HCT116 (cell line): Measurements from ENCODE around the gene CNN3. TPM values are rescaled to one million over a fixed set of nuclear protein-coding genes. Genes with fewer than 3 reads are reported as not detected.

Experiments used
- ATAC-seq: fragments of 200-7000 bp; cut with Tn5 transposase; 2 replicates; pipeline ENCODE4 v1.9.1; 2020; ENCODE audit warnings: mild to moderate bottlenecking, moderate library complexity
- BruUV-seq: library from RNA; stranded (reverse); fragments of 400-500 nt; replicated peaks from 2 replicates; lab custom pipeline; 2021; lab: Mats Ljungman, UMichigan
- CTCF ChIA-PET: fragments of 300-600 bp; sonication (Branson Sonifier 250); formaldehyde crosslinking; loops from one replicate; lab custom pipeline; 2021; ENCODE audit warnings: antibody characterized with exemption; lab: Charles Lee
- POLR2A ChIA-PET: fragments of 300-600, 350-600 bp; sonication (Branson Sonifier 250); formaldehyde crosslinking; loops from one replicate; lab custom pipeline; 2021; ENCODE audit warnings: antibody characterized with exemption; lab: Charles Lee
- RAD21 ChIA-PET, 2 experiments: fragments of 300-600 bp; sonication (Branson Sonifier 250); formaldehyde crosslinking; loops; one replicate each; lab custom pipeline; 2023; ENCODE audit warnings: low total read pairs in 2 of 2; ENCODE audit not compliant: uncharacterized antibody in 2 of 2, unreplicated experiment in 2 of 2, low non-redundant PET in 1 of 2; lab: Charles Lee
- DNase-seq: peaks from one replicate; pipeline ENCODE4 v3.0.0-alpha.2; 2010; ENCODE audit warnings: low read depth, low spot score
- H2AFZ ChIP-seq: fragments of 200-600 bp; shearing (Covaris generic), sonication (generic); 2 replicates; pipeline ENCODE4 v1.6.1; 2017; ENCODE audit warnings: low read depth, mixed run types, mixed read lengths, antibody characterized with exemption, low read length; ENCODE audit not compliant: poor library complexity, severe bottlenecking
- H3K27ac ChIP-seq: 2 replicates; pipeline ENCODE4 v1.5.1; 2012; ENCODE audit warnings: low read depth, low read length
- H3K27me3 ChIP-seq: fragments of 200-600 bp; sonication (generic); 2 replicates; pipeline ENCODE4 v1.6.1; 2016; ENCODE audit warnings: mixed run types, low read length, mixed read lengths; ENCODE audit not compliant: insufficient read depth
- H3K36me3 ChIP-seq, 2 experiments: fragments of 200-500 bp in 1 of 2; fragments of 200-600 bp in 1 of 2; sonication (Bioruptor generic) in 1 of 2; sonication (generic) in 1 of 2; 2 replicates each; pipeline versions ENCODE4 v1.5.1 to v1.6.1; 2014 to 2016; ENCODE audit warnings: low read length in 2 of 2, inconsistent platforms in 1 of 2, mixed read lengths in 1 of 2, mixed run types in 1 of 2; ENCODE audit not compliant: insufficient read depth in 2 of 2, control insufficient read depth in 1 of 2
- H3K4me1 ChIP-seq, 2 experiments: fragments of 200-600 bp in 1 of 2; sonication (generic) in 1 of 2; 2 replicates each; pipeline versions ENCODE4 v1.5.1 to v1.6.1; 2012 to 2017; ENCODE audit warnings: low read length in 2 of 2, inconsistent platforms in 1 of 2, mild to moderate bottlenecking in 1 of 2, mixed read lengths in 1 of 2, mixed run types in 1 of 2, moderate library complexity in 1 of 2; ENCODE audit not compliant: insufficient read depth in 2 of 2, control insufficient read depth in 1 of 2
- H3K4me2 ChIP-seq: fragments of 200-600 bp; sonication (generic); 2 replicates; pipeline ENCODE4 v1.6.1; 2017; ENCODE audit warnings: mixed run types, low read length, mixed read lengths
- H3K4me3 ChIP-seq, 2 experiments: fragments of 200-600 bp in 1 of 2; sonication (generic) in 1 of 2; replicated peaks in 1 of 2; 2 replicates each; pipeline ENCODE4 v1.5.1; 2011 to 2016; ENCODE audit warnings: low read length in 2 of 2, control low read depth in 1 of 2, low read depth in 1 of 2, mild to moderate bottlenecking in 1 of 2, mixed read lengths in 1 of 2, mixed run types in 1 of 2
- H3K79me2 ChIP-seq: fragments of 200-600 bp; sonication (generic); 2 replicates; pipeline ENCODE4 v1.6.1; 2017; ENCODE audit warnings: mild to moderate bottlenecking, mixed run types, low read length, moderate library complexity, mixed read lengths; ENCODE audit not compliant: insufficient read depth
- H3K9ac ChIP-seq: fragments of 200-600 bp; sonication (generic); 2 replicates; pipeline ENCODE4 v1.6.1; 2016; ENCODE audit warnings: low read length, mixed read lengths
- H3K9me2 ChIP-seq: fragments of 200-600 bp; sonication (generic), shearing (Covaris generic); 2 replicates; pipeline ENCODE4 v1.6.1; 2017; ENCODE audit warnings: mixed run types, mild to moderate bottlenecking, moderate library complexity; ENCODE audit not compliant: insufficient read depth
- H3K9me3 ChIP-seq, 2 experiments: fragments of 200-500 bp in 1 of 2; fragments of 200-600 bp in 1 of 2; sonication (Bioruptor generic) in 1 of 2; sonication (generic) in 1 of 2; 2 replicates each; pipeline ENCODE4 v1.6.1; 2014 to 2017; ENCODE audit warnings: low read length in 2 of 2, mixed read lengths in 2 of 2, inconsistent platforms in 1 of 2, low read depth in 1 of 2, mild to moderate bottlenecking in 1 of 2, mixed run types in 1 of 2, moderate library complexity in 1 of 2; ENCODE audit not compliant: control insufficient read depth in 1 of 2, insufficient read depth in 1 of 2
- H4K20me1 ChIP-seq: fragments of 200-600 bp; sonication (generic), shearing (Covaris generic); 2 replicates; pipeline ENCODE4 v1.6.1; 2017; ENCODE audit warnings: mixed run types, mild to moderate bottlenecking, moderate library complexity; ENCODE audit not compliant: insufficient read depth
- CBX3 ChIP-seq: IDR thresholded peaks from 2 replicates; pipeline ENCODE4 v1.6.1; 2012; ENCODE audit warnings: low read depth
- EGR1 ChIP-seq: IDR thresholded peaks from 2 replicates; pipeline ENCODE4 v1.6.1; 2012; ENCODE audit warnings: low read depth
- FOSL1 ChIP-seq: IDR thresholded peaks from 2 replicates; pipeline ENCODE4 v1.6.1; 2012; ENCODE audit warnings: low read depth
- POLR2A ChIP-seq: IDR thresholded peaks from 2 replicates; pipeline ENCODE4 v1.7.0; 2011; ENCODE audit warnings: borderline replicate concordance; ENCODE audit not compliant: insufficient read depth, insufficient read length; ENCODE audit errors: extremely low read depth
- POLR2AphosphoS5 ChIP-seq: IDR thresholded peaks from 2 replicates; pipeline ENCODE4 v1.6.1; 2011; ENCODE audit warnings: mild to moderate bottlenecking, low read depth, low read length, moderate library complexity
- SP1 ChIP-seq: IDR thresholded peaks from 2 replicates; pipeline ENCODE4 v1.6.1; 2012; ENCODE audit warnings: low read depth
- SRF ChIP-seq: IDR thresholded peaks from 2 replicates; pipeline ENCODE4 v1.6.1; 2012; ENCODE audit warnings: low read depth
- TCF7L2 ChIP-seq: IDR thresholded peaks from 2 replicates; pipeline ENCODE4 v1.7.0; 2011; ENCODE audit warnings: borderline replicate concordance, inconsistent platforms; ENCODE audit not compliant: insufficient read depth, insufficient read length; ENCODE audit errors: extremely low read depth
- ZFX ChIP-seq: fragments of 450-650 bp; IDR thresholded peaks from 2 replicates; pipeline ENCODE4 v1.6.1; 2017
- ZNF274 ChIP-seq: fragments of 200-500 bp; sonication (Bioruptor generic); IDR thresholded peaks from 2 replicates; pipeline ENCODE4 v1.6.1; 2014; ENCODE audit warnings: mild to moderate bottlenecking, low read depth, low read length, inconsistent platforms
- intact Hi-C: fragments of 100-400 bp; cut with micrococcal nuclease; formaldehyde crosslinking; loops from 2 replicates; pipeline ENCODE4 v1.10.0; 2022
- total RNA-seq: library from RNA; stranded (reverse); gene quantifications from one replicate; pipeline ENCODE4 v1.2.1, GENCODE V29; 2021; ENCODE audit not compliant: unreplicated experiment
- TF ChIP-seq, protein P1 (sequence below): IDR thresholded peaks from 2 replicates; pipeline ENCODE4 v1.6.1; 2012; ENCODE audit warnings: low read depth
- TF ChIP-seq, protein P2 (sequence below): IDR thresholded peaks from 2 replicates; pipeline ENCODE4 v1.6.1; 2012
- TF ChIP-seq, protein P3 (sequence below): IDR thresholded peaks from 2 replicates; pipeline ENCODE4 v1.6.1; 2012

The CNN3 gene
- total RNA-seq, 1 experiment from 2014 or later = 109 TPM

DNA sequence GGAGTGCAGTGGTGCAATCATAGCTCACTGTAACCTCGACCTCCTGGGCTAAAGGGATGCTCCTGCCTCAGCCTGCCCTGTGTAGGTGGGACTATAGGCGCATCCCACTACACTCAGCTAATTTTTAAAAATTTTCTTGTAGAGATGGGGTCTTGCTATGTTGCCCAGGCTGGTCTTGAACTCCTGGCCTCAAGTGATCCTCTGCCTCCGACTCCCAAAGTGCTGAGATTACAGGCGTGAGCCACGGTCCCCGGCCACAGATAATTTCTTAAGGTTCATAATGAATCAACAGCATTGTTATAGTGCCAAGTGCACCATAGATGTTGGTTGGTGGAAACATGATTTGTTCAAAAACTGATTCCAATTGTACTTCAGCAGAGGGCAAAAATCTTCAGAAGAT is 42.2 kb upstream of the CNN3 start (continued):
- TF ChIP-seq, protein P1, sequence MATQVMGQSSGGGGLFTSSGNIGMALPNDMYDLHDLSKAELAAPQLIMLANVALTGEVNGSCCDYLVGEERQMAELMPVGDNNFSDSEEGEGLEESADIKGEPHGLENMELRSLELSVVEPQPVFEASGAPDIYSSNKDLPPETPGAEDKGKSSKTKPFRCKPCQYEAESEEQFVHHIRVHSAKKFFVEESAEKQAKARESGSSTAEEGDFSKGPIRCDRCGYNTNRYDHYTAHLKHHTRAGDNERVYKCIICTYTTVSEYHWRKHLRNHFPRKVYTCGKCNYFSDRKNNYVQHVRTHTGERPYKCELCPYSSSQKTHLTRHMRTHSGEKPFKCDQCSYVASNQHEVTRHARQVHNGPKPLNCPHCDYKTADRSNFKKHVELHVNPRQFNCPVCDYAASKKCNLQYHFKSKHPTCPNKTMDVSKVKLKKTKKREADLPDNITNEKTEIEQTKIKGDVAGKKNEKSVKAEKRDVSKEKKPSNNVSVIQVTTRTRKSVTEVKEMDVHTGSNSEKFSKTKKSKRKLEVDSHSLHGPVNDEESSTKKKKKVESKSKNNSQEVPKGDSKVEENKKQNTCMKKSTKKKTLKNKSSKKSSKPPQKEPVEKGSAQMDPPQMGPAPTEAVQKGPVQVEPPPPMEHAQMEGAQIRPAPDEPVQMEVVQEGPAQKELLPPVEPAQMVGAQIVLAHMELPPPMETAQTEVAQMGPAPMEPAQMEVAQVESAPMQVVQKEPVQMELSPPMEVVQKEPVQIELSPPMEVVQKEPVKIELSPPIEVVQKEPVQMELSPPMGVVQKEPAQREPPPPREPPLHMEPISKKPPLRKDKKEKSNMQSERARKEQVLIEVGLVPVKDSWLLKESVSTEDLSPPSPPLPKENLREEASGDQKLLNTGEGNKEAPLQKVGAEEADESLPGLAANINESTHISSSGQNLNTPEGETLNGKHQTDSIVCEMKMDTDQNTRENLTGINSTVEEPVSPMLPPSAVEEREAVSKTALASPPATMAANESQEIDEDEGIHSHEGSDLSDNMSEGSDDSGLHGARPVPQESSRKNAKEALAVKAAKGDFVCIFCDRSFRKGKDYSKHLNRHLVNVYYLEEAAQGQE = no peak
- TF ChIP-seq, protein P2, sequence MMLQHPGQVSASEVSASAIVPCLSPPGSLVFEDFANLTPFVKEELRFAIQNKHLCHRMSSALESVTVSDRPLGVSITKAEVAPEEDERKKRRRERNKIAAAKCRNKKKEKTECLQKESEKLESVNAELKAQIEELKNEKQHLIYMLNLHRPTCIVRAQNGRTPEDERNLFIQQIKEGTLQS = no peak
- TF ChIP-seq TCF7L2 (no peak), FOSL1 (no peak), ZNF274 (no peak), POLR2A (no peak), SP1 (no peak)
- TF ChIP-seq, protein P3, sequence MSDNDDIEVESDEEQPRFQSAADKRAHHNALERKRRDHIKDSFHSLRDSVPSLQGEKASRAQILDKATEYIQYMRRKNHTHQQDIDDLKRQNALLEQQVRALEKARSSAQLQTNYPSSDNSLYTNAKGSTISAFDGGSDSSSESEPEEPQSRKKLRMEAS = no peak

DNA sequence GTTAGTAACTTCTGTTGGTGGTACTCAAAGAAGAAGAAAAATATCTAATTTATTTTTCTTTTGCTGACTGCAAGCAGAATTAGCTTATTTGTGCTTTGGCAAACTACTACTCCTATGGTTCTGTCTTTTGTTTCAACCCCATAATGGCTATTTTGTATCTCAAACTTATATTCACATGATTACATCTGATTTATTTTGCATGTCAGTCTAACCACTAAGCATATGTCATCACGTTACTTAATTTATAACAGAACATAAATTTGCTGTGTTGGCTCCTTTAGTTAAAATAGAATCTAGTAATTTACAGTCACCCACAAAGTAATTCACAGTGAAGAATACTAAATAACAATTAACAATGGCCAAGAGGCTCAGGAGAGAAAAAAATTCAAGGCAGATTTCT is 39.1 kb upstream of the CNN3 start:
- Histone ChIP-seq H3K9me2 (no peaks in the 10 kb centered on the region), H3K9ac (no peak overlapping the region), H4K20me1 (no peaks in the 10 kb centered on the region), H3K27me3 (no peaks in the 10 kb centered on the region), H3K27ac (no peak overlapping the region), H3K4me1 (peaks cover 0 to 4% of the 10 kb centered on the region in 2 experiments; a peak in 1 of 4 replicates), H3K4me3 (no peak overlapping the region), H3K36me3 (no peaks in the 10 kb centered on the region), H3K9me3 (no peaks in the 10 kb centered on the region), H2AFZ (no peak overlapping the region), H3K79me2 (no peaks in the 10 kb centered on the region), H3K4me2 (no peak overlapping the region)
- intact Hi-C loops = no loop called here
- DNase-seq = no peak
- TF ChIP-seq POLR2AphosphoS5 (no peak), EGR1 (no peak), ZFX (no peak), CBX3 (no peak), SRF (no peak), POLR2A (no peak), FOSL1 (no peak)
- TF ChIP-seq, protein P3 = no peak
- no TSS peak for BruUV-seq
- no peak for ATAC-seq
- ChIA-PET POLR2A (no interaction called here), RAD21 (no interaction called here), CTCF (no interaction called here)
